Hepatocyte (in vitro differentiated cells): ENCODE results near the gene STAT4. TPM values are rescaled to one million over a fixed set of nuclear protein-coding genes. Genes with fewer than 3 reads are reported as not detected.
A peak's percentile ranks its signal among the peaks of the same experiment; 100 is the strongest.

ENCODE experiments used
- DNase-seq: peaks from one replicate; pipeline ENCODE4 v3.0.0-alpha.2; 2016; ENCODE audit warnings: low spot score
- H2AFZ ChIP-seq: fragments of 200-600 bp; sonication (generic); 2 replicates; pipeline ENCODE4 v1.6.0; 2016; ENCODE audit warnings: antibody characterized with exemption, mild to moderate bottlenecking
- H3K27ac ChIP-seq: fragments of 200-600 bp; sonication (generic); 2 replicates; pipeline ENCODE4 v1.5.1; 2016; ENCODE audit warnings: mild to moderate bottlenecking
- H3K27me3 ChIP-seq: fragments of 200-600 bp; sonication (generic); 2 replicates; pipeline ENCODE4 v1.6.1; 2016
- H3K36me3 ChIP-seq: fragments of 200-600 bp; sonication (generic); replicated peaks from 2 replicates; pipeline ENCODE4 v1.5.1; 2016; ENCODE audit warnings: low read depth; ENCODE audit not compliant: insufficient read depth
- H3K4me1 ChIP-seq: fragments of 200-600 bp; sonication (generic); 2 replicates; pipeline ENCODE4 v1.5.1; 2016; ENCODE audit warnings: mild to moderate bottlenecking, moderate library complexity; ENCODE audit not compliant: insufficient read depth
- H3K4me2 ChIP-seq: fragments of 200-600 bp; sonication (generic); 2 replicates; pipeline ENCODE4 v1.6.0; 2016
- H3K4me3 ChIP-seq: fragments of 200-600 bp; sonication (generic); 2 replicates; pipeline ENCODE4 v1.5.1; 2016; ENCODE audit warnings: mild to moderate bottlenecking
- H3K79me2 ChIP-seq: fragments of 200-600 bp; sonication (generic); 2 replicates; pipeline ENCODE4 v1.6.0; 2017; ENCODE audit warnings: mild to moderate bottlenecking
- H3K9me2 ChIP-seq: fragments of 200-600 bp; sonication (generic); replicated peaks from 2 replicates; pipeline ENCODE4 v1.6.0; 2017; ENCODE audit warnings: mild to moderate bottlenecking; ENCODE audit not compliant: insufficient read depth
- H3K9me3 ChIP-seq: fragments of 200-600 bp; sonication (generic); 2 replicates; pipeline ENCODE4 v1.5.1; 2016; ENCODE audit warnings: low read depth, mild to moderate bottlenecking
- H4K20me1 ChIP-seq: fragments of 200-600 bp; sonication (generic); 2 replicates; pipeline ENCODE4 v1.6.0; 2016; ENCODE audit warnings: mild to moderate bottlenecking; ENCODE audit not compliant: insufficient read depth, poor library complexity, severe bottlenecking
- CTCF ChIP-seq: fragments of 200-600 bp; sonication (generic); IDR thresholded peaks from 2 replicates; pipeline ENCODE4 v1.5.1; 2016; ENCODE audit warnings: antibody characterized with exemption, mild to moderate bottlenecking; ENCODE audit not compliant: poor library complexity
- EZH2 ChIP-seq: fragments of 200-600 bp; sonication (generic); IDR thresholded peaks from 2 replicates; pipeline ENCODE4 v1.6.1; 2016; ENCODE audit warnings: antibody characterized with exemption, mild to moderate bottlenecking, borderline replicate concordance
- EZH2phosphoT487 ChIP-seq: fragments of 200-600 bp; sonication (generic); IDR thresholded peaks from one replicate; pipeline ENCODE4 v1.6.1; 2018; ENCODE audit warnings: antibody characterized with exemption, mild to moderate bottlenecking, low read depth, moderate library complexity; ENCODE audit not compliant: unreplicated experiment, severe bottlenecking
- WGBS: methylation state at CpG from one replicate; pipeline ENCODE4 v1.1.6; 2016; ENCODE audit warnings: low lambda C conversion rate; ENCODE audit errors: missing lambda C conversion rate; 5-methylcytosine and 5-hydroxymethylcytosine counted together
- polyA plus RNA-seq: library from polyadenylated mRNA; unstranded; fragments of >200 nt; fragmentation: Nextera tagmentation; extraction: Ambion mirVana; gene quantifications from 2 replicates; pipeline ENCODE4 v1.2.1, GENCODE V29; 2016
- total RNA-seq: library from RNA; depleted of rRNA; stranded (reverse); fragments of >200 nt; gene quantifications from 2 replicates; pipeline ENCODE4 v1.2.3, GENCODE V29; 2014

Gene STAT4
- total and polyA plus RNA-seq, 2 experiments from 2014 or later = 1.6 to 6.6 TPM

GRCh38 chr2:191171708-191172355, 21.0 kb upstream of the STAT4 start:
- 72% methylated on average over 2 of the region's 2 CpGs for WGBS
- Histone ChIP-seq H3K4me3 (no peak overlapping the region), H3K9me3 (no peaks in the 10 kb centered on the region), H3K36me3 (no peaks in the 10 kb centered on the region), H4K20me1 (no peaks in the 10 kb centered on the region), H3K79me2 (no peaks in the 10 kb centered on the region), H3K9me2 (no peaks in the 10 kb centered on the region), H3K27ac (peak overlapping the region; percentile 42), H3K4me2 (no peak overlapping the region), H2AFZ (no peak overlapping the region), H3K27me3 (no peaks in the 10 kb centered on the region), H3K4me1 (peaks cover 21% of the 10 kb centered on the region)
- peak; percentile 26 for DNase-seq
- TF ChIP-seq EZH2 (no peak), EZH2phosphoT487 (no peak), CTCF (no peak)

- no peaks in the 10 kb centered on the region for H3K9me3 ChIP-seq
- H3K79me2 ChIP-seq = no peaks in the 10 kb centered on the region
- no peaks in the 10 kb centered on the region for H4K20me1 ChIP-seq
- no peaks in the 10 kb centered on the region for H3K9me2 ChIP-seq
- H3K4me2 ChIP-seq = no peak overlapping the region
- H3K36me3 ChIP-seq = no peaks in the 10 kb centered on the region
- H2AFZ ChIP-seq = no peak overlapping the region
- WGBS = 36% methylated on average over 2 of the region's 2 CpGs
- DNase-seq = no peak
- peaks cover 26% of the 10 kb centered on the region for H3K4me1 ChIP-seq
- peak overlapping the region; percentile 42 for H3K27ac ChIP-seq
- TF ChIP-seq EZH2phosphoT487 (no peak), CTCF (no peak), EZH2 (no peak)
- H3K4me3 ChIP-seq = no peak overlapping the region
- no peaks in the 10 kb centered on the region for H3K27me3 ChIP-seq
Measured at GRCh38 chr2:191171286-191171685, 20.5 kb upstream of the STAT4 start.

GRCh38 chr2:191170773-191171172, 20.0 kb upstream of the STAT4 start:
- no peak for TF ChIP-seq CTCF
- TF ChIP-seq EZH2phosphoT487 = no peak
- no peak for TF ChIP-seq EZH2
- no peak for DNase-seq
- Histone ChIP-seq H3K9me3 (no peaks in the 10 kb centered on the region), H3K4me1 (peaks cover 30% of the 10 kb centered on the region), H2AFZ (no peak overlapping the region), H3K4me2 (no peak overlapping the region), H3K36me3 (no peaks in the 10 kb centered on the region), H3K79me2 (no peaks in the 10 kb centered on the region), H3K27ac (peak overlapping the region; percentile 42), H3K27me3 (no peaks in the 10 kb centered on the region), H4K20me1 (no peaks in the 10 kb centered on the region), H3K4me3 (no peak overlapping the region), H3K9me2 (no peaks in the 10 kb centered on the region)
- WGBS = 87% methylated on average over 3 of the region's 3 CpGs

- H3K4me2 ChIP-seq = no peak overlapping the region
- peaks cover 35% of the 10 kb centered on the region for H3K4me1 ChIP-seq
- H3K4me3 ChIP-seq = no peak overlapping the region
- H3K27ac ChIP-seq = no peak overlapping the region
- no peaks in the 10 kb centered on the region for H3K36me3 ChIP-seq
- DNase-seq = no peak
- H3K79me2 ChIP-seq = no peaks in the 10 kb centered on the region
- H4K20me1 ChIP-seq = no peaks in the 10 kb centered on the region
- no peaks in the 10 kb centered on the region for H3K9me3 ChIP-seq
- H3K27me3 ChIP-seq = no peaks in the 10 kb centered on the region
- no peak for TF ChIP-seq EZH2phosphoT487
- no peak for TF ChIP-seq EZH2
- no peak for TF ChIP-seq CTCF
- H3K9me2 ChIP-seq = no peaks in the 10 kb centered on the region
- WGBS = 71% methylated on average over 1 of the region's 1 CpG
- H2AFZ ChIP-seq = no peak overlapping the region
Measured at GRCh38 chr2:191170301-191170636, 19.5 kb upstream of the STAT4 start.
